Measurements from ENCODE around the gene JUN.

The JUN gene

DNA sequence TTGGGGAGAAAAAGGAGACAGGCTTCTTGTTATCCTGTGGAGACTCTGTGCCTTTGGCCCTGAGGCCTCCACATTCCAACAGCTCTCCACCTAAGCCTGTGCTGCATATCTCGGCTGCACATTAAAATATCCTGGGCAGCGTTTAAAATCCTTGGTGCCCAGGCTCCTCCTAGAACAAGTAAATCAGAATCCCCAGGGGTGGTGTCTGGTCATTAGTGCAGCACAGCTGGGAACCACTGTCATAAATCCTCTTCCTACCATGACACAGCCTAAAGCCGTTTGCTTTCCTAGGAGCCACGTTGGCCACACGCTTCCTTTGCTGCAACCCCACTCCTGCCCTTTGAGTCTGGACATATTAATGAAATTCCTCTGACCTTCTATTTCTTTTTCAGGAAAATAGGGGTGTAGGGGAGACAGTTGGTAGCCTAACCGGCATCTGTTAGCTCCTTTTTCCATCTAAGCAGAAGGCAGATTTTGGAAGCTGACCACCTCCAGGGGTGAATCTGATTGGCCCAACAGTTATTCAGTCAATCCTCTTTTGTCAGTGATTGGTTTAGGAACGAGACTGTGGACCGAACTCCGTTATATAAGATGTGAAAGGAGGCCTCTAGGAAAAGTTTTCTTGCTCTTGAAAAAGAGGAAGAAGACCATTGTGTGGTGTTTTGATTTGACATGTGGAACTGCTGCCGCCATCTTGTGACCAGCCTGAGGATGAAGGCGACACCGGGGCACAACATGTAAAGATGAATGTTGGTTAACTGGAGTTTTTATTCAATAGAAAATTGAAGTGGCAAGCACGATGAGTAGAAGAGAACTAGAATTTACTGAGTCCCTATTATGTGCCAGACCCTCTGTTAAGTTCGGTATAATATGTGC is 41.9 kb downstream of the JUN start:
- no peaks in the 10 kb centered on the region for H3K27me3 ChIP-seq
- H3K4me3 ChIP-seq (ENCODE audit: low read depth, low read length): no peak overlapping the region
- H3K36me3 ChIP-seq: no peaks in the 10 kb centered on the region
- no peaks in the 10 kb centered on the region for H3K4me1 ChIP-seq
- DNase-seq: peak; percentile 42
- no peaks in the 10 kb centered on the region for H3K9me3 ChIP-seq
- TF ChIP-seq, protein P1, sequence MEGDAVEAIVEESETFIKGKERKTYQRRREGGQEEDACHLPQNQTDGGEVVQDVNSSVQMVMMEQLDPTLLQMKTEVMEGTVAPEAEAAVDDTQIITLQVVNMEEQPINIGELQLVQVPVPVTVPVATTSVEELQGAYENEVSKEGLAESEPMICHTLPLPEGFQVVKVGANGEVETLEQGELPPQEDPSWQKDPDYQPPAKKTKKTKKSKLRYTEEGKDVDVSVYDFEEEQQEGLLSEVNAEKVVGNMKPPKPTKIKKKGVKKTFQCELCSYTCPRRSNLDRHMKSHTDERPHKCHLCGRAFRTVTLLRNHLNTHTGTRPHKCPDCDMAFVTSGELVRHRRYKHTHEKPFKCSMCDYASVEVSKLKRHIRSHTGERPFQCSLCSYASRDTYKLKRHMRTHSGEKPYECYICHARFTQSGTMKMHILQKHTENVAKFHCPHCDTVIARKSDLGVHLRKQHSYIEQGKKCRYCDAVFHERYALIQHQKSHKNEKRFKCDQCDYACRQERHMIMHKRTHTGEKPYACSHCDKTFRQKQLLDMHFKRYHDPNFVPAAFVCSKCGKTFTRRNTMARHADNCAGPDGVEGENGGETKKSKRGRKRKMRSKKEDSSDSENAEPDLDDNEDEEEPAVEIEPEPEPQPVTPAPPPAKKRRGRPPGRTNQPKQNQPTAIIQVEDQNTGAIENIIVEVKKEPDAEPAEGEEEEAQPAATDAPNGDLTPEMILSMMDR (IDR thresholded peaks at IDR 0.05; ENCODE audit: low read depth, low read length): no peak

DNA sequence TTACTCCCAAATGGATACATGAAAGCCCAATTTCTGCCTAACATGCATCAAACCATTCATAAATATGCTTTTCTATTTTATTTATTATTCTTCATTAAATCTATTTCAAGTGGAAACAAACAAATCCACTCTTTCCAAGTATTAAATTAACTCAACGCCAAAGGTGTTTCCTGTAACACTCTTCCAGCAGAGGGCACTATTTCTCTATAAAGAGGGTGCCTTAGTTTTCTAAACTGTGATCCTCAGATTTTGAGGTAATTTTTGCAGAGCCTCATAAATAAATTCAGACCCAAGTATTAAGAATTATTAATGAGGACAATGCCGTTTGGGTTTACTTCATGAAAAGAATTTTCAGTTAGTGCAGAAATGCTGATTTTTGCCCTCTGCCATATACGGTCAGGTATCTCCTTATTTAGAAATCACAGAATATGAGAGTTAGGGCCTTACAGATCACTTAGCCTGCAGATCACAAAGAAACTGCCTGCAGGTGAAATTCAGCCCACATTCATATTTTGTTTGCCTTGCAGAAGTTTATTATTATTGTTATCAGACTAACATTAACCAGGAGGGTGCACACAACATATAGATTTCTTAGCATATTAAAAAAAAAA is 43.9 kb downstream of the JUN start:
- Histone ChIP-seq H3K9me3 (no peaks in the 10 kb centered on the region), H3K4me3 (ENCODE audit: low read depth, low read length) (no peak overlapping the region), H3K4me1 (no peaks in the 10 kb centered on the region), H3K36me3 (no peaks in the 10 kb centered on the region), H3K27me3 (no peaks in the 10 kb centered on the region)
- peak; percentile 7 for DNase-seq
- TF ChIP-seq, protein P1 (IDR thresholded peaks at IDR 0.05; ENCODE audit: low read depth, low read length): peak; percentile 62

DNA sequence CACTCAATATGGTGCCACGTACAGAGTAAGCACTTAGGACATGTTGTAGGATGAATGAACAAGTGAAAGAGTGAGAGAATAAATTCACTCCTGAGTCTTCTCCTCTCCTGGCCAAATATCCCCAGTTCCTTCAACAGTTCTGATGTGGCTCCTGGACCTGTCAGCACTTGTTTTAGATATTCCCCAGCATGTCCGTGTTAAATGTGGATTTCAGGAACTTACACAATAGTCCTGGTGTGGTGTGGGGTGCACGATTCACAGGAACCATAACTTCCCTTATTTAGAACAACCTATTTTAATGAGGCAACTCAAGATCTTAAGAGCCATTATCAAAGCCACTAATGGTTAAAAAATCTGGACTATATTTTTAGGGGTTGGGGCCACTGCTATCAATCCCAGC is 45.0 kb downstream of the JUN start:
- Histone ChIP-seq H3K4me3 (ENCODE audit: low read depth, low read length) (no peak overlapping the region), H3K27me3 (no peaks in the 10 kb centered on the region), H3K36me3 (no peaks in the 10 kb centered on the region), H3K4me1 (no peaks in the 10 kb centered on the region), H3K9me3 (no peaks in the 10 kb centered on the region)
- TF ChIP-seq, protein P1 (IDR thresholded peaks at IDR 0.05; ENCODE audit: low read depth, low read length): no peak
- no peak for DNase-seq

- Histone ChIP-seq H3K27me3 (no peaks in the 10 kb centered on the region), H3K36me3 (no peaks in the 10 kb centered on the region), H3K9me3 (no peaks in the 10 kb centered on the region), H3K4me1 (no peaks in the 10 kb centered on the region), H3K4me3 (ENCODE audit: low read depth, low read length) (no peak overlapping the region)
- DNase-seq: no peak
- TF ChIP-seq, protein P1 (IDR thresholded peaks at IDR 0.05; ENCODE audit: low read depth, low read length): no peak
Observed at GRCh38 chr1:58735586-58735985, 48.3 kb downstream of the JUN start.

DNA sequence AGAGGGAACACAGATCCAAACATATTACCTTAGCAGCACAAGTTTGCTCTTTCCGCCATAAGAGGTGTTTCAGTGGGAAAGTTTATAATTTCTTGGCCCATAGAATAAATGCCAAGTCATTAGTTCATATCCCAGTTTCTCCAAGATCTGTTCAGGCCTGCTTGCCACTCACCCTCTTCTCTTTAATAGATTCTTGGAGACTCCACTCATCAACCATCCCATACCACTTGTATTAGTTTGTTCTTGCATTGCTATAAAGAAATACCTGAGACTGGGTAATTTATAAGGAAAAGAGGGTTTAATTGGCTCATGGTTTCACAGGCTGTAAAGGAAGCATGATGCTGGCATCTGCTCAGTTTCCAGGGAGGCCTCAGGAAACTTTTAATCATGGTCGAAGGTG is 49.2 kb downstream of the JUN start:
- TF ChIP-seq, protein P1 (IDR thresholded peaks at IDR 0.05; ENCODE audit: low read depth, low read length): no peak
- no peak overlapping the region for H3K4me3 ChIP-seq (ENCODE audit: low read depth, low read length)
- H3K36me3 ChIP-seq: no peaks in the 10 kb centered on the region
- DNase-seq: no peak
- H3K9me3 ChIP-seq: no peaks in the 10 kb centered on the region
- no peaks in the 10 kb centered on the region for H3K27me3 ChIP-seq
- H3K4me1 ChIP-seq: no peaks in the 10 kb centered on the region

Measured in BE2C (cell line).